Effector memory CD4-positive, alpha-beta T cell (primary cell): ENCODE results near the gene GABPB1.

Experiments used
- DNase-seq, 3 donors: peaks; one replicate each; pipeline ENCODE4 v3.0.0-alpha.2; 2020
- H3K27ac ChIP-seq: 2 replicates; pipeline ENCODE4 v1.7.0; 2013; ENCODE audit warnings: mild to moderate bottlenecking, low read length, moderate library complexity; ENCODE audit not compliant: insufficient read depth, poor library complexity, severe bottlenecking
- H3K27me3 ChIP-seq: replicated peaks from 2 replicates; pipeline ENCODE4 v1.7.0; 2013; ENCODE audit warnings: mild to moderate bottlenecking, low read length; ENCODE audit not compliant: insufficient read depth, control insufficient read depth, poor library complexity, severe bottlenecking
- H3K36me3 ChIP-seq: 2 replicates; pipeline ENCODE4 v1.7.0; 2013; ENCODE audit warnings: mild to moderate bottlenecking, low read length, moderate library complexity; ENCODE audit not compliant: control insufficient read depth, insufficient read depth
- H3K4me1 ChIP-seq: 2 replicates; pipeline ENCODE4 v1.7.0; 2013; ENCODE audit warnings: low read length, mild to moderate bottlenecking; ENCODE audit not compliant: control insufficient read depth, insufficient read depth, poor library complexity, severe bottlenecking
- H3K4me3 ChIP-seq: 2 replicates; pipeline ENCODE4 v1.7.0; 2013; ENCODE audit warnings: low read length, low read depth, mild to moderate bottlenecking; ENCODE audit not compliant: insufficient read depth, poor library complexity, severe bottlenecking
- H3K9me3 ChIP-seq: 2 replicates; pipeline ENCODE4 v1.7.0; 2013; ENCODE audit warnings: mild to moderate bottlenecking, low read length, moderate library complexity; ENCODE audit not compliant: control insufficient read depth

Gene GABPB1

GRCh38 chr15:50350621-50351020 is 4.4 kb downstream of the GABPB1 start:
- DNase-seq, result no peak
- Histone ChIP-seq H3K4me1 (peaks cover 21% of the 10 kb centered on the region), H3K4me3 (peak overlapping the region; percentile 16), H3K9me3 (no peaks in the 10 kb centered on the region), H3K27me3 (no peaks in the 10 kb centered on the region), H3K36me3 (no peaks in the 10 kb centered on the region), H3K27ac (peak overlapping the region; percentile 97)

- DNase-seq, result no peak
- Histone ChIP-seq H3K9me3 (no peaks in the 10 kb centered on the region), H3K27me3 (no peaks in the 10 kb centered on the region), H3K4me1 (peaks cover 10% of the 10 kb centered on the region), H3K36me3 (no peaks in the 10 kb centered on the region), H3K27ac (no peak overlapping the region), H3K4me3 (no peak overlapping the region)
These were observed 9.7 kb downstream of the GABPB1 start for GRCh38 chr15:50345298-50345697.

GRCh38 chr15:50344006-50344464 is 11.0 kb downstream of the GABPB1 start:
- no peaks in the 10 kb centered on the region for H3K4me1 ChIP-seq
- no peak overlapping the region for H3K4me3 ChIP-seq
- no peaks in the 10 kb centered on the region for H3K9me3 ChIP-seq
- no peaks in the 10 kb centered on the region for H3K27me3 ChIP-seq
- DNase-seq, result no peak
- no peaks in the 10 kb centered on the region for H3K36me3 ChIP-seq
- H3K27ac ChIP-seq, result no peak overlapping the region

- no peaks in the 10 kb centered on the region for H3K9me3 ChIP-seq
- H3K27ac ChIP-seq, result no peak overlapping the region
- H3K4me1 ChIP-seq, result no peaks in the 10 kb centered on the region
- H3K36me3 ChIP-seq, result no peaks in the 10 kb centered on the region
- no peaks in the 10 kb centered on the region for H3K27me3 ChIP-seq
- no peak for DNase-seq
- H3K4me3 ChIP-seq, result no peak overlapping the region
These were observed 13.3 kb downstream of the GABPB1 start for GRCh38 chr15:50341616-50342136.

- Histone ChIP-seq H3K4me1 (no peaks in the 10 kb centered on the region), H3K9me3 (no peaks in the 10 kb centered on the region), H3K36me3 (no peaks in the 10 kb centered on the region), H3K27me3 (no peaks in the 10 kb centered on the region), H3K4me3 (no peak overlapping the region), H3K27ac (no peak overlapping the region)
- no peak for DNase-seq
These were observed 14.6 kb downstream of the GABPB1 start for GRCh38 chr15:50340416-50340815.

GRCh38 chr15:50339717-50340116 is 15.3 kb downstream of the GABPB1 start:
- Histone ChIP-seq H3K27ac (no peak overlapping the region), H3K9me3 (no peaks in the 10 kb centered on the region), H3K4me1 (no peaks in the 10 kb centered on the region), H3K4me3 (no peak overlapping the region), H3K27me3 (no peaks in the 10 kb centered on the region), H3K36me3 (no peaks in the 10 kb centered on the region)
- no peak for DNase-seq

GRCh38 chr15:50335251-50335650 is 19.7 kb downstream of the GABPB1 start:
- Histone ChIP-seq H3K27ac (no peak overlapping the region), H3K4me3 (no peak overlapping the region), H3K4me1 (no peaks in the 10 kb centered on the region), H3K36me3 (no peaks in the 10 kb centered on the region), H3K27me3 (no peaks in the 10 kb centered on the region), H3K9me3 (no peaks in the 10 kb centered on the region)
- no peak for DNase-seq

GRCh38 chr15:50333229-50333628 is 21.8 kb downstream of the GABPB1 start:
- Histone ChIP-seq H3K36me3 (no peaks in the 10 kb centered on the region), H3K4me3 (no peak overlapping the region), H3K27me3 (no peaks in the 10 kb centered on the region), H3K4me1 (no peaks in the 10 kb centered on the region), H3K9me3 (no peaks in the 10 kb centered on the region), H3K27ac (no peak overlapping the region)
- no peak for DNase-seq

GRCh38 chr15:50330921-50331320 is 24.1 kb downstream of the GABPB1 start:
- no peak overlapping the region for H3K27ac ChIP-seq
- no peak for DNase-seq

GRCh38 chr15:50328116-50328515 is 26.9 kb downstream of the GABPB1 start:
- no peaks in the 10 kb centered on the region for H3K9me3 ChIP-seq
- H3K27ac ChIP-seq, result no peak overlapping the region
- no peaks in the 10 kb centered on the region for H3K36me3 ChIP-seq
- no peaks in the 10 kb centered on the region for H3K4me1 ChIP-seq
- H3K4me3 ChIP-seq, result no peak overlapping the region
- DNase-seq, result no peak
- no peaks in the 10 kb centered on the region for H3K27me3 ChIP-seq

More at GRCh38 chr15:50330921-50331320, 24.1 kb downstream of the GABPB1 start:
- H3K36me3 ChIP-seq, result no peaks in the 10 kb centered on the region
- H3K27me3 ChIP-seq, result no peaks in the 10 kb centered on the region
- no peaks in the 10 kb centered on the region for H3K9me3 ChIP-seq
- no peak overlapping the region for H3K4me3 ChIP-seq
- H3K4me1 ChIP-seq, result no peaks in the 10 kb centered on the region
